TTC549 (cell line): ENCODE results near the gene KRTAP10-5.

Source experiments
- FAIRE-seq: peaks from 2 replicates; lab custom pipeline; 2012; peaks lifted over from hg19 to GRCh38; lab: Jason Lieb, UNC

Gene KRTAP10-5

GRCh38 chr21:44529503-44530125 is 50.8 kb downstream of the KRTAP10-5 start:
- no peak for FAIRE-seq
